A549 (cell line): ENCODE results near the gene IL1RN. TPM values are rescaled to one million over a fixed set of nuclear protein-coding genes. Genes with fewer than 3 reads are reported as not detected.

ENCODE experiments used
- ATAC-seq, 2 experiments: fragments of 200-7000 bp in 1 of 2; fragments of >200 bp in 1 of 2; cut with Nextera tagmentation in 1 of 2; cut with Tn5 transposase in 1 of 2; 3 replicates each; pipeline versions ENCODE4 v1.8.0 to v1.9.1; 2018 to 2020; ENCODE audit warnings: mild to moderate bottlenecking in 1 of 2, moderate library complexity in 1 of 2
- CTCF ChIA-PET: fragments of 300-600 bp; sonication (Branson Sonifier 250); formaldehyde crosslinking; extraction: SDS; loops from one replicate; lab custom pipeline; 2021; ENCODE audit warnings: antibody characterized with exemption, inconsistent platforms; lab: Yijun Ruan, JAX
- POLR2A ChIA-PET: fragments of 350-600 bp; formaldehyde crosslinking; extraction: SDS; loops from one replicate; lab custom pipeline; 2021; ENCODE audit warnings: antibody characterized with exemption, inconsistent platforms; lab: Yijun Ruan, JAX
- DNase-seq, 2 experiments: peaks; one replicate each; pipeline versions ENCODE4 v3.0.0 to v3.0.0-alpha.2; 2011 to 2016; ENCODE audit warnings: low read depth in 1 of 2, low spot score in 1 of 2
- FAIRE-seq: peaks from 2 replicates; lab custom pipeline; 2011; peaks lifted over from hg19 to GRCh38; lab: Jason Lieb, UNC
- H3K27ac ChIP-seq, 2 experiments: fragments of >200 bp; sonication (Bioruptor Twin); formaldehyde crosslinking; 3 replicates each; pipeline ENCODE4 v1.5.1; 2016 to 2017
- H3K4me1 ChIP-seq: fragments of >200 bp; sonication (Bioruptor Twin); formaldehyde crosslinking; 3 replicates; pipeline ENCODE4 v1.6.1; 2016
- H3K4me2 ChIP-seq: fragments of >200 bp; sonication (Bioruptor Twin); formaldehyde crosslinking; 3 replicates; pipeline ENCODE4 v1.6.1; 2016
- H3K4me3 ChIP-seq: fragments of >200 bp; sonication (Bioruptor Twin); formaldehyde crosslinking; 3 replicates; pipeline ENCODE4 v1.5.1; 2016
- H3K9me3 ChIP-seq: fragments of >200 bp; sonication (Bioruptor Twin); formaldehyde crosslinking; 3 replicates; pipeline ENCODE4 v1.6.1; 2016
- BHLHE40 ChIP-seq: IDR thresholded peaks from 2 replicates; pipeline ENCODE4 v1.6.1; 2012; ENCODE audit warnings: low read depth, low read length, inconsistent platforms
- CBX2 ChIP-seq: fragments of 200-600 bp; sonication (generic); IDR thresholded peaks from 2 replicates; pipeline ENCODE4 v1.6.1; 2016; ENCODE audit warnings: low read depth, mild to moderate bottlenecking, borderline replicate concordance
- CBX8 ChIP-seq: fragments of 200-600 bp; sonication (generic); IDR thresholded peaks from 2 replicates; pipeline ENCODE4 v1.6.1; 2016
- CHD4 ChIP-seq: fragments of 200-600 bp; sonication (generic); IDR thresholded peaks from 2 replicates; pipeline ENCODE4 v1.6.1; 2016; ENCODE audit warnings: antibody characterized with exemption, mild to moderate bottlenecking, borderline replicate concordance
- CTCF ChIP-seq: fragments of >200 bp; sonication (Bioruptor Twin); formaldehyde crosslinking; IDR thresholded peaks from 3 replicates; pipeline ENCODE4 v1.5.1; 2016
- E2F6 ChIP-seq: IDR thresholded peaks from 2 replicates; pipeline ENCODE4 v1.6.1; 2012; ENCODE audit warnings: low read depth, borderline replicate concordance
- EHMT2 ChIP-seq: fragments of 200-600 bp; sonication (generic); IDR thresholded peaks from 2 replicates; pipeline ENCODE4 v1.6.1; 2016; ENCODE audit warnings: antibody characterized with exemption, low read depth, mild to moderate bottlenecking, moderate library complexity
- ESRRA ChIP-seq: fragments of 150-350 bp; IDR thresholded peaks from 2 replicates; pipeline ENCODE4 v1.6.1; 2014; ENCODE audit warnings: mild to moderate bottlenecking, low read length, borderline replicate concordance
- FOXS1 ChIP-seq: fragments of 250-450 bp; sonication (Bioruptor Pico); IDR thresholded peaks from 2 replicates; pipeline ENCODE4 v1.5.0; 2020; ENCODE audit warnings: mild to moderate bottlenecking, moderate library complexity
- HEYL ChIP-seq: fragments of 250-450 bp; sonication (Bioruptor Pico); IDR thresholded peaks from 2 replicates; pipeline ENCODE4 v1.8.0; 2021; ENCODE audit warnings: mild to moderate bottlenecking, moderate library complexity
- HMGXB4 ChIP-seq: fragments of 250-450 bp; sonication (Bioruptor Pico); IDR thresholded peaks from 2 replicates; pipeline ENCODE4 v1.5.0; 2021; ENCODE audit warnings: mild to moderate bottlenecking, moderate library complexity, borderline replicate concordance
- HOXB13 ChIP-seq: fragments of 250-450 bp; sonication (Bioruptor Pico); IDR thresholded peaks from 2 replicates; pipeline ENCODE4 v1.5.0; 2020; ENCODE audit warnings: low read depth, mild to moderate bottlenecking, moderate library complexity
- NPAS2 ChIP-seq: fragments of 250-450 bp; sonication (Bioruptor Pico); IDR thresholded peaks from 2 replicates; pipeline ENCODE4 v1.8.0; 2022; ENCODE audit warnings: mild to moderate bottlenecking, moderate library complexity, borderline replicate concordance
- POLR2A ChIP-seq: IDR thresholded peaks from 2 replicates; pipeline ENCODE4 v1.6.1; 2012; ENCODE audit warnings: mild to moderate bottlenecking, low read length
- REST ChIP-seq: fragments of 200-600 bp; sonication (generic); IDR thresholded peaks from 2 replicates; pipeline ENCODE4 v1.6.1; 2016; ENCODE audit warnings: antibody characterized with exemption, mild to moderate bottlenecking, moderate library complexity
- SREBF2 ChIP-seq: fragments of 450-650 bp; IDR thresholded peaks from 2 replicates; pipeline ENCODE4 v1.6.1; 2014; ENCODE audit warnings: mild to moderate bottlenecking, moderate library complexity
- WGBS: methylation state at CpG from one replicate; pipeline ENCODE4 v1.1.6; 2017; ENCODE audit errors: missing lambda C conversion rate; 5-methylcytosine and 5-hydroxymethylcytosine counted together
- polyA plus RNA-seq, 4 experiments: library from polyadenylated mRNA; depleted of rRNA in 3 of 4; stranded (reverse); fragments of >200 nt; fragmentation: RNase III in 1 of 4; extraction: RNeasy Plus Mini Kit Qiagen cat#74134 plus additional on column Dnase treatment in 1 of 4; gene quantifications; 2 replicates in 3 of 4; 3 replicates in 1 of 4; pipeline ENCODE4 v1.2.3, GENCODE V29; 2011 to 2017

IL1RN gene
- polyA plus RNA-seq, 2 of the 4 experiments (the other 2 are of a cell fraction) = 0.13 TPM; not detected in 1

- peak overlapping the region; percentile 23; the same call in 1 of the 3 replicates for H3K4me2 ChIP-seq
- 0 out of 6 replicates have a peak overlapping the region, but pooled peaks of 1 of the 2 experiments have one; percentile 31 for H3K27ac ChIP-seq
- FAIRE-seq (no peak), DNase-seq (peak in 1 of 2 experiments; percentile 16)
- no peak overlapping the region for H3K4me3 ChIP-seq
- WGBS = 48% methylated on average over 6 of the region's 6 CpGs
- TF ChIP-seq BHLHE40 (no peak), REST (no peak), POLR2A (no peak), SREBF2 (no peak), ESRRA (no peak), CBX2 (no peak), NPAS2 (CRISPR knock-in tag) (no peak), E2F6 (no peak), HEYL (CRISPR knock-in tag) (no peak), HMGXB4 (no peak), FOXS1 (CRISPR knock-in tag) (no peak)
- TF ChIP-seq, all 56 proteins: peak for 0
- ChIA-PET POLR2A (no interaction called here), CTCF (interaction anchor here (1.1 to 12.9 kb wide), 5 partner anchors 12 to 122 kb away, joined by 5 to 150 read pairs (median 44); partner anchors contain the start of gene IL36RN)
- ATAC-seq = no peak
- Histone ChIP-seq H3K4me1 (peaks cover 3% of the 10 kb centered on the region; the same call in 1 of the 3 replicates), H3K9me3 (no peaks in the 10 kb centered on the region)
Observed at GRCh38 chr2:113078350-113078839, 49.0 kb upstream of the IL1RN start.

GRCh38 chr2:113079131-113079530 is 48.3 kb upstream of the IL1RN start:
- ChIA-PET POLR2A (no interaction called here), CTCF (interaction anchor here (0.9 to 12.9 kb wide), 15 partner anchors 10 to 121 kb away, joined by 3 to 150 read pairs (median 8); partner anchors contain the start of genes IL1F10 and IL36RN)
- WGBS = 72% methylated on average over 4 of the region's 4 CpGs
- no peak overlapping the region for H3K27ac ChIP-seq
- peaks cover 3% of the 10 kb centered on the region; the same call in 1 of the 3 replicates for H3K4me1 ChIP-seq
- DNase-seq = no peak
- no peaks in the 10 kb centered on the region for H3K9me3 ChIP-seq
- TF ChIP-seq HOXB13 (no peak), CHD4 (no peak), ESRRA (no peak), SREBF2 (no peak), CTCF (no peak), REST (no peak), CBX8 (no peak), EHMT2 (no peak)
- no peak overlapping the region for H3K4me3 ChIP-seq
- no peak; a peak in 1 of 6 replicates for ATAC-seq
- no peak for FAIRE-seq
- H3K4me2 ChIP-seq = no peak overlapping the region
